HepG2 (cell line): ENCODE data around the gene GTF3A. TPM values are rescaled to one million over a fixed set of nuclear protein-coding genes. Genes with fewer than 3 reads are reported as not detected.

Experiments used
- BRF2 ChIP-seq: sonication (generic); formaldehyde crosslinking; IDR thresholded peaks from 2 replicates; pipeline ENCODE4 v1.8.1; 2022; ENCODE audit warnings: mild to moderate bottlenecking, missing genetic modification reagents
- MEF2D ChIP-seq: sonication (generic); formaldehyde crosslinking; IDR thresholded peaks from 2 replicates; pipeline ENCODE4 v1.5.1; 2020; ENCODE audit warnings: mild to moderate bottlenecking, missing genetic modification reagents
- PPARG ChIP-seq: conservative IDR thresholded peaks from 2 replicates; pipeline ENCODE4 v1.6.1; 2016; ENCODE audit warnings: missing biosample characterization, missing genetic modification reagents
- RFX5 ChIP-seq: IDR thresholded peaks from 2 replicates; pipeline ENCODE4 v1.6.1; 2011; ENCODE audit warnings: low read depth, low read length, improper control_type of control experiment
- SMAD3 ChIP-seq: sonication (generic); formaldehyde crosslinking; IDR thresholded peaks from 2 replicates; pipeline ENCODE4 v1.4.0; 2020; ENCODE audit warnings: missing genetic modification reagents
- TP53 ChIP-seq: sonication (generic); formaldehyde crosslinking; conservative IDR thresholded peaks from 2 replicates; pipeline ENCODE4 v1.4.0; 2020; ENCODE audit warnings: missing genetic modification reagents
- YY1 ChIP-seq: IDR thresholded peaks from 2 replicates; pipeline ENCODE4 v1.6.1; 2011; ENCODE audit warnings: low read length, low read depth, moderate library complexity, mild to moderate bottlenecking; ENCODE audit not compliant: insufficient read depth, insufficient replicate concordance
- ZFP37 ChIP-seq: sonication (generic); formaldehyde crosslinking; IDR thresholded peaks from 2 replicates; pipeline ENCODE4 v1.4.0; 2020; ENCODE audit warnings: missing genetic modification reagents, borderline replicate concordance
- ZKSCAN5 ChIP-seq: sonication (generic); formaldehyde crosslinking; IDR thresholded peaks from 2 replicates; pipeline ENCODE4 v1.5.1; 2020; ENCODE audit warnings: mild to moderate bottlenecking, missing genetic modification reagents
- ZSCAN9 ChIP-seq: IDR thresholded peaks from 2 replicates; pipeline ENCODE4 v1.6.1; 2016; ENCODE audit warnings: borderline replicate concordance
- polyA plus RNA-seq, 8 experiments: library from polyadenylated mRNA; depleted of rRNA in 3 of 8; stranded (reverse) in 7 of 8; unstranded in 1 of 8; fragments of >200 nt; fragmentation: Illumina TruSeq in 4 of 8; extraction: Trizol in 4 of 8; gene quantifications; 2 replicates each; pipeline versions ENCODE4 v1.2.1 to v1.2.3, GENCODE V29; 2011 to 2016; ENCODE audit warnings: low read depth in 4 of 8, missing spikeins in 1 of 8, mixed read lengths in 1 of 8; ENCODE audit not compliant: insufficient read depth in 1 of 8
- total RNA-seq, 5 experiments: library from RNA; depleted of rRNA; stranded (reverse); fragments of >200 nt; fragmentation: Illumina TruSeq; extraction: Trizol; gene quantifications; 2 replicates each; pipeline ENCODE4 v1.2.3, GENCODE V29; 2016; ENCODE audit warnings: low read depth in 1 of 5
- TF ChIP-seq, protein P1 (sequence below): sonication (generic); formaldehyde crosslinking; IDR thresholded peaks from 2 replicates; pipeline ENCODE4 v1.5.0; 2020; ENCODE audit warnings: mild to moderate bottlenecking, missing genetic modification reagents
- TF ChIP-seq, protein P2 (sequence below): sonication (generic); formaldehyde crosslinking; IDR thresholded peaks from 2 replicates; pipeline ENCODE4 v1.8.1; 2023; ENCODE audit warnings: mild to moderate bottlenecking, inconsistent platforms, moderate library complexity, missing genetic modification reagents, borderline replicate concordance
- TF ChIP-seq, protein P3 (sequence below): IDR thresholded peaks from 2 replicates; pipeline ENCODE4 v1.6.1; 2016; ENCODE audit warnings: mild to moderate bottlenecking, missing biosample characterization, missing genetic modification reagents
- TF ChIP-seq, protein P4 (sequence below): sonication (generic); formaldehyde crosslinking; IDR thresholded peaks from 2 replicates; pipeline ENCODE4 v1.4.0; 2020; ENCODE audit warnings: missing genetic modification reagents, borderline replicate concordance
- TF ChIP-seq, protein P5 (sequence below): IDR thresholded peaks from 2 replicates; pipeline ENCODE4 v1.6.1; 2016; ENCODE audit warnings: mild to moderate bottlenecking
- TF ChIP-seq, protein P6 (sequence below): IDR thresholded peaks from 2 replicates; pipeline ENCODE4 v1.6.1; 2016; ENCODE audit warnings: control low read depth
- TF ChIP-seq, protein P7 (sequence below), 2 experiments: sonication (generic) in 1 of 2; formaldehyde crosslinking in 1 of 2; IDR thresholded peaks; 2 replicates each; pipeline versions ENCODE4 v1.4.0 to v1.6.1; 2018 to 2020; ENCODE audit warnings: missing genetic modification reagents in 2 of 2, borderline replicate concordance in 1 of 2, low read depth in 1 of 2, mild to moderate bottlenecking in 1 of 2, missing biosample characterization in 1 of 2

The GTF3A gene
- total and polyA plus RNA-seq, 2 of the 13 experiments (the other 11 are each of a cell fraction or from before 2014, with no cell fraction given): 42.1 to 176 TPM

- TF ChIP-seq, protein P1, sequence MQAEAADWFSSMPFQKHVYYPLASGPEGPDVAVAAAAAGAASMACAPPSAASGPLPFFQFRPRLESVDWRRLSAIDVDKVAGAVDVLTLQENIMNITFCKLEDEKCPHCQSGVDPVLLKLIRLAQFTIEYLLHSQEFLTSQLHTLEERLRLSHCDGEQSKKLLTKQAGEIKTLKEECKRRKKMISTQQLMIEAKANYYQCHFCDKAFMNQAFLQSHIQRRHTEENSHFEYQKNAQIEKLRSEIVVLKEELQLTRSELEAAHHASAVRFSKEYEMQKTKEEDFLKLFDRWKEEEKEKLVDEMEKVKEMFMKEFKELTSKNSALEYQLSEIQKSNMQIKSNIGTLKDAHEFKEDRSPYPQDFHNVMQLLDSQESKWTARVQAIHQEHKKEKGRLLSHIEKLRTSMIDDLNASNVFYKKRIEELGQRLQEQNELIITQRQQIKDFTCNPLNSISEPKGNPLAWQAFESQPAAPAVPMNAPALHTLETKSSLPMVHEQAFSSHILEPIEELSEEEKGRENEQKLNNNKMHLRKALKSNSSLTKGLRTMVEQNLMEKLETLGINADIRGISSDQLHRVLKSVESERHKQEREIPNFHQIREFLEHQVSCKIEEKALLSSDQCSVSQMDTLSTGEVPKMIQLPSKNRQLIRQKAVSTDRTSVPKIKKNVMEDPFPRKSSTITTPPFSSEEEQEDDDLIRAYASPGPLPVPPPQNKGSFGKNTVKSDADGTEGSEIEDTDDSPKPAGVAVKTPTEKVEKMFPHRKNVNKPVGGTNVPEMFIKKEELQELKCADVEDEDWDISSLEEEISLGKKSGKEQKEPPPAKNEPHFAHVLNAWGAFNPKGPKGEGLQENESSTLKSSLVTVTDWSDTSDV: 0 out of 2 replicates have a peak, but pooled peaks have one; percentile 55
- TF ChIP-seq, protein P2, sequence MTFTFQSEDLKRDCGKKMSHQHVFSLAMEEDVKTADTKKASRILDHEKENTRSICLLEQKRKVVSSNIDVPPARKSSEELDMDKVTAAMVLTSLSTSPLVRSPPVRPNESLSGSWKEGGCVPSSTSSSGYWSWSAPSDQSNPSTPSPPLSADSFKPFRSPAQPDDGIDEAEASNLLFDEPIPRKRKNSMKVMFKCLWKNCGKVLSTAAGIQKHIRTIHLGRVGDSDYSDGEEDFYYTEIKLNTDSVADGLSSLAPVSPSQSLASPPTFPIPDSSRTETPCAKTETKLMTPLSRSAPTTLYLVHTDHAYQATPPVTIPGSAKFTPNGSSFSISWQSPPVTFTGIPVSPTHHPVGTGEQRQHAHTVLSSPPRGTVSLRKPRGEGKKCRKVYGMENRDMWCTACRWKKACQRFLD (CRISPR knock-in tag): peak; percentile 61; the same call in 1 of the 2 replicates
- TF ChIP-seq ZKSCAN5 (CRISPR knock-in tag): no peak
- peak; percentile 48 for TF ChIP-seq YY1
- TF ChIP-seq, protein P3, sequence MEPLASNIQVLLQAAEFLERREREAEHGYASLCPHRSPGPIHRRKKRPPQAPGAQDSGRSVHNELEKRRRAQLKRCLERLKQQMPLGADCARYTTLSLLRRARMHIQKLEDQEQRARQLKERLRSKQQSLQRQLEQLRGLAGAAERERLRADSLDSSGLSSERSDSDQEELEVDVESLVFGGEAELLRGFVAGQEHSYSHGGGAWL (CRISPR knock-in tag): no peak
- 0 out of 2 replicates have a peak, but pooled peaks have one; percentile 43 for TF ChIP-seq SMAD3
- TF ChIP-seq, protein P4, sequence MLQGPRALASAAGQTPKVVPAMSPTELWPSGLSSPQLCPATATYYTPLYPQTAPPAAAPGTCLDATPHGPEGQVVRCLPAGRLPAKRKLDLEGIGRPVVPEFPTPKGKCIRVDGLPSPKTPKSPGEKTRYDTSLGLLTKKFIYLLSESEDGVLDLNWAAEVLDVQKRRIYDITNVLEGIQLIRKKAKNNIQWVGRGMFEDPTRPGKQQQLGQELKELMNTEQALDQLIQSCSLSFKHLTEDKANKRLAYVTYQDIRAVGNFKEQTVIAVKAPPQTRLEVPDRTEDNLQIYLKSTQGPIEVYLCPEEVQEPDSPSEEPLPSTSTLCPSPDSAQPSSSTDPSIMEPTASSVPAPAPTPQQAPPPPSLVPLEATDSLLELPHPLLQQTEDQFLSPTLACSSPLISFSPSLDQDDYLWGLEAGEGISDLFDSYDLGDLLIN: no peak
- TF ChIP-seq, protein P5, sequence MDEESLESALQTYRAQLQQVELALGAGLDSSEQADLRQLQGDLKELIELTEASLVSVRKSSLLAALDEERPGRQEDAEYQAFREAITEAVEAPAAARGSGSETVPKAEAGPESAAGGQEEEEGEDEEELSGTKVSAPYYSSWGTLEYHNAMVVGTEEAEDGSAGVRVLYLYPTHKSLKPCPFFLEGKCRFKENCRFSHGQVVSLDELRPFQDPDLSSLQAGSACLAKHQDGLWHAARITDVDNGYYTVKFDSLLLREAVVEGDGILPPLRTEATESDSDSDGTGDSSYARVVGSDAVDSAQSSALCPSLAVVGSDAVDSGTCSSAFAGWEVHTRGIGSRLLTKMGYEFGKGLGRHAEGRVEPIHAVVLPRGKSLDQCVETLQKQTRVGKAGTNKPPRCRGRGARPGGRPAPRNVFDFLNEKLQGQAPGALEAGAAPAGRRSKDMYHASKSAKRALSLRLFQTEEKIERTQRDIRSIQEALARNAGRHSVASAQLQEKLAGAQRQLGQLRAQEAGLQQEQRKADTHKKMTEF: peak; percentile 59; the same call in 1 of the 2 replicates
- TF ChIP-seq ZFP37 (CRISPR knock-in tag): no peak
- TF ChIP-seq, protein P6, sequence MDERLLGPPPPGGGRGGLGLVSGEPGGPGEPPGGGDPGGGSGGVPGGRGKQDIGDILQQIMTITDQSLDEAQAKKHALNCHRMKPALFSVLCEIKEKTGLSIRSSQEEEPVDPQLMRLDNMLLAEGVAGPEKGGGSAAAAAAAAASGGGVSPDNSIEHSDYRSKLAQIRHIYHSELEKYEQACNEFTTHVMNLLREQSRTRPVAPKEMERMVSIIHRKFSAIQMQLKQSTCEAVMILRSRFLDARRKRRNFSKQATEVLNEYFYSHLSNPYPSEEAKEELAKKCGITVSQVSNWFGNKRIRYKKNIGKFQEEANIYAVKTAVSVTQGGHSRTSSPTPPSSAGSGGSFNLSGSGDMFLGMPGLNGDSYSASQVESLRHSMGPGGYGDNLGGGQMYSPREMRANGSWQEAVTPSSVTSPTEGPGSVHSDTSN (CRISPR knock-in tag): no peak
- TF ChIP-seq, protein P7, sequence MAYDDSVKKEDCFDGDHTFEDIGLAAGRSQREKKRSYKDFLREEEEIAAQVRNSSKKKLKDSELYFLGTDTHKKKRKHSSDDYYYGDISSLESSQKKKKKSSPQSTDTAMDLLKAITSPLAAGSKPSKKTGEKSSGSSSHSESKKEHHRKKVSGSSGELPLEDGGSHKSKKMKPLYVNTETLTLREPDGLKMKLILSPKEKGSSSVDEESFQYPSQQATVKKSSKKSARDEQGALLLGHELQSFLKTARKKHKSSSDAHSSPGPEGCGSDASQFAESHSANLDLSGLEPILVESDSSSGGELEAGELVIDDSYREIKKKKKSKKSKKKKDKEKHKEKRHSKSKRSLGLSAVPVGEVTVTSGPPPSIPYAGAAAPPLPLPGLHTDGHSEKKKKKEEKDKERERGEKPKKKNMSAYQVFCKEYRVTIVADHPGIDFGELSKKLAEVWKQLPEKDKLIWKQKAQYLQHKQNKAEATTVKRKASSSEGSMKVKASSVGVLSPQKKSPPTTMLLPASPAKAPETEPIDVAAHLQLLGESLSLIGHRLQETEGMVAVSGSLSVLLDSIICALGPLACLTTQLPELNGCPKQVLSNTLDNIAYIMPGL (CRISPR knock-in tag; IDR thresholded peaks at IDR 0.05; ENCODE audit: borderline replicate concordance in 1 of 2, low read depth in 1 of 2): peak; percentile 19 to 50; a peak in 3 of 4 replicates
- no peak for TF ChIP-seq RFX5
- TF ChIP-seq TP53 (CRISPR knock-in tag): no peak
- TF ChIP-seq PPARG (CRISPR knock-in tag): peak; percentile 37; the same call in 1 of the 2 replicates
- no peak for TF ChIP-seq ZSCAN9 (CRISPR knock-in tag)
- peak; percentile 62 for TF ChIP-seq MEF2D (CRISPR knock-in tag)
- no peak for TF ChIP-seq BRF2 (CRISPR knock-in tag)
Measured at GRCh38 chr13:27403727-27404385, 20.6 kb upstream of the GTF3A start (continued).
